ENCODE results near the gene TP53BP1. TPM values are rescaled to one million over a fixed set of nuclear protein-coding genes. Genes with fewer than 3 reads are reported as not detected.
"Not testable (repeated sequence)": the region's sequence is repeated elsewhere in the genome, so short reads cannot be mapped to it uniquely, and the experiment has no call there.

The TP53BP1 gene, protein sequence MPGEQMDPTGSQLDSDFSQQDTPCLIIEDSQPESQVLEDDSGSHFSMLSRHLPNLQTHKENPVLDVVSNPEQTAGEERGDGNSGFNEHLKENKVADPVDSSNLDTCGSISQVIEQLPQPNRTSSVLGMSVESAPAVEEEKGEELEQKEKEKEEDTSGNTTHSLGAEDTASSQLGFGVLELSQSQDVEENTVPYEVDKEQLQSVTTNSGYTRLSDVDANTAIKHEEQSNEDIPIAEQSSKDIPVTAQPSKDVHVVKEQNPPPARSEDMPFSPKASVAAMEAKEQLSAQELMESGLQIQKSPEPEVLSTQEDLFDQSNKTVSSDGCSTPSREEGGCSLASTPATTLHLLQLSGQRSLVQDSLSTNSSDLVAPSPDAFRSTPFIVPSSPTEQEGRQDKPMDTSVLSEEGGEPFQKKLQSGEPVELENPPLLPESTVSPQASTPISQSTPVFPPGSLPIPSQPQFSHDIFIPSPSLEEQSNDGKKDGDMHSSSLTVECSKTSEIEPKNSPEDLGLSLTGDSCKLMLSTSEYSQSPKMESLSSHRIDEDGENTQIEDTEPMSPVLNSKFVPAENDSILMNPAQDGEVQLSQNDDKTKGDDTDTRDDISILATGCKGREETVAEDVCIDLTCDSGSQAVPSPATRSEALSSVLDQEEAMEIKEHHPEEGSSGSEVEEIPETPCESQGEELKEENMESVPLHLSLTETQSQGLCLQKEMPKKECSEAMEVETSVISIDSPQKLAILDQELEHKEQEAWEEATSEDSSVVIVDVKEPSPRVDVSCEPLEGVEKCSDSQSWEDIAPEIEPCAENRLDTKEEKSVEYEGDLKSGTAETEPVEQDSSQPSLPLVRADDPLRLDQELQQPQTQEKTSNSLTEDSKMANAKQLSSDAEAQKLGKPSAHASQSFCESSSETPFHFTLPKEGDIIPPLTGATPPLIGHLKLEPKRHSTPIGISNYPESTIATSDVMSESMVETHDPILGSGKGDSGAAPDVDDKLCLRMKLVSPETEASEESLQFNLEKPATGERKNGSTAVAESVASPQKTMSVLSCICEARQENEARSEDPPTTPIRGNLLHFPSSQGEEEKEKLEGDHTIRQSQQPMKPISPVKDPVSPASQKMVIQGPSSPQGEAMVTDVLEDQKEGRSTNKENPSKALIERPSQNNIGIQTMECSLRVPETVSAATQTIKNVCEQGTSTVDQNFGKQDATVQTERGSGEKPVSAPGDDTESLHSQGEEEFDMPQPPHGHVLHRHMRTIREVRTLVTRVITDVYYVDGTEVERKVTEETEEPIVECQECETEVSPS (N-terminal part only)
- total RNA-seq, result 44.1 and 46.1 TPM in 2 replicates

DNA sequence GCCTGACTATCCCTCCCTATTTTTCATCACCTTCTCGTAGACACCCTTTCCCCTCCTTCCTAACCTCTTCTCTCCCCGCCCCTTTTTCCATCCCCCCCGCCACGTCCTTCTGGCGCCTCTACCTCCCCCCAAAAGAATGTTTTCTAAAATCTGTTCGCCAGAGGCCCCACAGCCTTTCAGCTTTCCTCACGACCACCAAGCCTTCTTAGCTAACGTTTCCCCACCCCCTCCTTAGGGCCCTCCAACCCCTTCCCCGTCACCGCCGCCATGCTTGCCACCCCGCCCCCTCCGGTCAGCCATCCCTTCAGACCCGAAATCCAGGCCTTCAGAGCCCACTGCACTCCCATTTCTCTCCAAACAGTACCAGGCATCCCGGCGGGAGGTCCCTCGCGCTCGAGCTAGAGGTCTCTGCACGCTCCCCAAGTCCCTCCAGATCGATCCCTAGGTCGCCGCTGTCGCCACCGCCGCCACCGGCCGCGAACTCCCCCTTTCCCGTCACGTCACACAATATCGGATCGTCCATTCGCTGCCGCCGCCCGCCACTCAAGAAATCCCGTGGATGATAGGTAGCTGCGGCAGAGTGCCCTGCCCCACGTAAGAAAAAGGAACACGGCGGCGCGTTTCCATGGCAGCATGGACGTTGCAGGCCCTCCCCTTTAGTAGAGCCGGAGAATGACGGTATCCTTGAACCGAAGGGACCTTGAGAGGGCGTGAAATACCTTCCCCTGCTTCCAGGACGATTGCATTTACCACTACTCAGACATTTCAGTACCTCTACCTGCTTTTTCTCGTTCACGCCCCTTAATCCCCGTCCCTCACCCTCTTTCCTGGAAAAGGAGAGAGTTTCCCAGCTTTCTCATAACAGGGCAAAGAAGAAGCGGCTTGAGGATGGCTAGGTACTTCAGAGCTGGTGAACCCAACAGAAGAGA is at the start of gene TP53BP1:
Gene TP53BP1, minus strand, starts transcription at position 484 of the 929 bp plus-strand sequence. Its CDS starts 113 bp downstream, at position 371.
- H3K4me1 Mint-ChIP-seq (ENCODE audit: low read depth), result peaks cover 26% of the 10 kb centered on the region
- peak; percentile 93 for DNase-seq (ENCODE audit: low spot score)
- peaks cover 17% of the 10 kb centered on the region for H3K36me3 Mint-ChIP-seq (ENCODE audit: low read depth)
- H3K27ac Mint-ChIP-seq, result peak within 1 kb of the TSS; percentile 97
- H3K4me3 Mint-ChIP-seq, result peak within 1 kb of the TSS; percentile 93
- no peaks in the 10 kb centered on the region for H3K27me3 Mint-ChIP-seq (ENCODE audit: insufficient read depth)
- intact Hi-C loops (cut with micrococcal nuclease), result loop anchor here (1.0 to 5.0 kb wide), 5 partner anchors 17 to 306 kb away; partner anchors contain the start of genes CCNDBP1, TUBGCP4 and ZSCAN29
- no peaks in the 10 kb centered on the region for H3K9me3 Mint-ChIP-seq

DNA sequence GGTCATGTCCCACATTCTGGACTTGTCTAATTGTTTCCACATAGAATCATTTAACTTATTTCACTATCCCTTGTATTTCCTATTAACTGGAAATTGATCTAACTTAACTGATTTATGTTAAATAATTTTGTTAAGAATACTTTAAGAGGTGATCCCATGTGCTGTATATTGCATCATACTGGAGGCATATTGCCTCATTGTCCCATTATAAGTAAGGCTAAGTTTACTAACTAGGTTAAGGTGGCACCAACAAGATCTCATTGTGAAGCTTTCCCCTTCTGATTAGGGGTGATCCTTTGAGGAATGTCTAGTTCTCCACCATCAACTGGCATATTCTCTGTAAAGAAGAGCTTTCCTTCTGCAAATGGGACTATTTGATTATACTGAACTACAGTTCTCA is 48.8 kb upstream of the TP53BP1 start:
- Mint-ChIP-seq H3K4me1 (ENCODE audit: low read depth) (peaks cover 6% of the 10 kb centered on the region), H3K4me3 (no peak overlapping the region), H3K9me3 (no peaks in the 10 kb centered on the region), H3K27me3 (ENCODE audit: insufficient read depth) (no peaks in the 10 kb centered on the region), H3K27ac (peak overlapping the region; percentile 52), H3K36me3 (ENCODE audit: low read depth) (no peaks in the 10 kb centered on the region)
- no peak for DNase-seq (ENCODE audit: low spot score)
- intact Hi-C loops (cut with micrococcal nuclease), result no loop called here

DNA sequence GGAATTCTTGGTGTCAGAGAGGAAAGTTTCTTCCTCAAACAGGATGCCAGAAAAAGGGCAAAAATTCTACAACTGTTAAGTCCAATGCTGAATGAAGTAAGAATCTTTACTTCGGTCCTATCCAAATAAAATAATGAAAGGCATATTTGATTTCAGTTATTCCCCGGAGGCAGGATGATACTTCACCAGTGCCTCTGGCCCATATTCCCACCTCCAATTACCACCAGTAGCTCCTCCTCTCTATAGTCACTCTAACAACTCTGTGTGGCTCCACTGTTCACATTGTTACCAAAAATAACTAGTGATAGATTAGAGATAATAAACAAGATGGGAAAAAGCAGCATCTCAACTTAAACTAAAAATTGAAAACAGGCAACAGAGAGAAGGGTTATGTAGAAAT is 45.1 kb upstream of the TP53BP1 start:
- Mint-ChIP-seq H3K4me1 (ENCODE audit: low read depth) (peaks cover 6% of the 10 kb centered on the region), H3K4me3 (no peak overlapping the region), H3K9me3 (no peaks in the 10 kb centered on the region), H3K27ac (no peak overlapping the region), H3K27me3 (ENCODE audit: insufficient read depth) (no peaks in the 10 kb centered on the region), H3K36me3 (ENCODE audit: low read depth) (no peaks in the 10 kb centered on the region)
- DNase-seq (ENCODE audit: low spot score), result no peak
- intact Hi-C loops (cut with micrococcal nuclease), result no loop called here

DNA sequence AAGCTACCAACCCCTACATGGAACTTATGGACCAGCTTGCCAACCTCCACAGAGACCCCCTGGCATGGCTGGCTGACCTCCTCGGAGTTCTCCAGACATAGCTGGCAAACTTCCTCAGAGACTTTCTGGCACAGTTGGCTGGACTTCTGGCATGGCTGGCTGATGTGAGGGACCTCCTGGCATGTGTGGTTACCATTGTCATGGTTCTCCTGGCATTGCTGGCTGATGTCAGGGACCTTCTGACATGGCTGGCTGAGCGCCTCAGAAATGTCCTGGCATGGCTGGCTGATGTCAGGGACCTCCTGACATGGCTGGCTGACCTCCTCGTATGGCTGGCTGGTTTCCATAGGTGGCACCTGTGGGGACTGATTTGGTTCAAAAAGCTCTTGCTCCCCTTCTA is 41.9 kb upstream of the TP53BP1 start:
- Mint-ChIP-seq H3K4me3 (no peak overlapping the region), H3K27ac (no peak overlapping the region), H3K27me3 (ENCODE audit: insufficient read depth) (no peaks in the 10 kb centered on the region), H3K4me1 (ENCODE audit: low read depth) (no peaks in the 10 kb centered on the region), H3K9me3 (no peaks in the 10 kb centered on the region), H3K36me3 (ENCODE audit: low read depth) (peaks cover 2% of the 10 kb centered on the region)
- no peak for DNase-seq (ENCODE audit: low spot score)
- intact Hi-C loops (cut with micrococcal nuclease), result no loop called here

DNA sequence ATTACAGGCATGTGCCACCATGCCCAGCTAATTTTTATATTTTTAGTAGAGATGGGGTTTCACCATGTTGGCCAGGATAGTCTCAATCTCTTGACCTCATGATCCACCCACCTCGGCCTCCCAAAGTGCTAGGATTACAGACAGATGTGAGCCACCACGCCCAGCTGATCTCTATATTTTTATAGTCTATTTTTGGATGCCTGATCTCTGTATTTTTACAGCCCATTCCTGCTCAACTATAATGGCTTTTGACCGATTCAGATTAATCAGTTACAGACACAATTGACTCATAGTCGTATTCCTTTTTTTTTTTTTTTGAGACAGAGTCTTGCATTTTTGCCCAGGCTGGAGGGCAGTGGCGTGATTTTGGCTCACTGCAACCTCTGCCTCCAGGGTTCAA is 39.9 kb upstream of the TP53BP1 start:
- H3K4me1 Mint-ChIP-seq (ENCODE audit: low read depth); H3K36me3 Mint-ChIP-seq (ENCODE audit: low read depth); H3K9me3 Mint-ChIP-seq; intact Hi-C loops (cut with micrococcal nuclease); H3K27me3 Mint-ChIP-seq (ENCODE audit: insufficient read depth); DNase-seq (ENCODE audit: low spot score); H3K27ac Mint-ChIP-seq; H3K4me3 Mint-ChIP-seq: not testable (repeated sequence)

DNA sequence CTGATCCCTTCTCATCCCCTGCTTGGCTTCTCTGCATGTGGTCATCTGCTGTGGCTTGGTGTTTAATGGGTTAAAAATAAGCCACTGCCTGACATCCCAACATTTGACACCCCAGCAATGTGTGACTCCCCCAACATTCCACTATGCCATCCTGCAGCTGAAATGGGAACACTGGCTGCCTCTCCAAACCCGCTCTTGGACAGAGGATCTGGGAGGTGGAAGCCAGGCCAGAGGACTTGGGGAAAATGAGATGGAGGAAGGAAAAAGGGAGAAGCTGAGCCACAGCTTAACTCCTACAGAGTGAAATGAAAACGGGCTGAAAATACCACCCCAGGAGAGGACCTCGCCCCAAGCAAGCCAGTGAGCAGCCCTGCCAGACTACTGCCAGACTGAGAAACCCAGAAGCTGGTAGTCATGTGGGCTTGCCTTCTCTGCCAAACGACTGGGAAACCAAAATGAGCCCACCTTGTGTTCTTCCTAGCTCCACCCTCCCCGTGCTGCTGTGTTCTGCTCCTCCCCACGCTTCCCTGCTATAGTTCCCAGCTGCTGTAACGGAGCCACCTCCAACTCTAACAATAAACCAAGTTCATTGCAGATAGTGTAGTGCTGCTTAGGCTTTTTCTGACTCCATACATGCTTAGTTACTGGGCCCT is 38.2 kb upstream of the TP53BP1 start:
- no peak overlapping the region for H3K4me3 Mint-ChIP-seq
- DNase-seq (ENCODE audit: low spot score), result no peak
- no peaks in the 10 kb centered on the region for H3K9me3 Mint-ChIP-seq
- H3K36me3 Mint-ChIP-seq (ENCODE audit: low read depth), result peaks cover 5% of the 10 kb centered on the region
- H3K27ac Mint-ChIP-seq, result no peak overlapping the region
- H3K4me1 Mint-ChIP-seq (ENCODE audit: low read depth), result peaks cover 4% of the 10 kb centered on the region
- H3K27me3 Mint-ChIP-seq (ENCODE audit: insufficient read depth), result peaks cover 2% of the 10 kb centered on the region
- intact Hi-C loops (cut with micrococcal nuclease), result no loop called here

DNA sequence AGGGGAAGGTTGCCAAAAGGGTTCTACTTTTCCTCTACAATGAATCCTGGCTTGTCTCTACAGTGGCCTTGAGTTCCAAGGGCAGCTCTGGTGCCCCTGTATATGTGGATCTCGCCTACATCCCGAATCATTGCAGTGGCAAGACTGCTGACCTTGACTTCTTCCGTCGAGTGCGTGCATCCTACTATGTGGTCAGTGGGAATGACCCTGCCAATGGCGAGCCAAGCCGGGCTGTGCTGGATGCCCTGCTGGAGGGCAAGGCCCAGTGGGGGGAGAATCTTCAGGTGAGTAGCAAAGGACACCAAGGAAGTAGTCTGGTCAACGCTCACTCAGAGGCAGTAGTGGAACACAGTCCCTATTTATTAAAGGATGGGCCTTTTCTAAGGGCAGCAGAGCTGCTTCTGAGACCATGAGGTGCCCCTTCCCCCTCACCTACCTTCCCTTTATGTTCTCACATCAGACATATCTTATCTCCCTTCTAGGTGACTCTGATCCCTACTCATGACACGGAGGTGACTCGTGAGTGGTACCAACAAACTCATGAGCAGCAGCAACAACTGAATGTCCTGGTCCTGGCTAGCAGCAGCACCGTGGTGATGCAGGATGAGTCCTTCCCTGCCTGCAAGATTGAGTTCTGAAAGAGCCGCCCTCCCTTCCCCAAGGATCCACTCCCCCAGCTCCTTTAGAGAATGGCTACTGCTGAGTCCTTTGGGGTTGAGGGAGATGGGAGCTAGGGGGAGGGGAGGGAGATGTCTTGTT is 36.8 kb upstream of the TP53BP1 start:
- Mint-ChIP-seq H3K9me3 (no peaks in the 10 kb centered on the region), H3K4me3 (no peak overlapping the region), H3K4me1 (ENCODE audit: low read depth) (peaks cover 17% of the 10 kb centered on the region), H3K36me3 (ENCODE audit: low read depth) (peaks cover 5% of the 10 kb centered on the region), H3K27me3 (ENCODE audit: insufficient read depth) (peaks cover 2% of the 10 kb centered on the region), H3K27ac (no peak overlapping the region)
- intact Hi-C loops (cut with micrococcal nuclease), result no loop called here
- no peak for DNase-seq (ENCODE audit: low spot score)

DNA sequence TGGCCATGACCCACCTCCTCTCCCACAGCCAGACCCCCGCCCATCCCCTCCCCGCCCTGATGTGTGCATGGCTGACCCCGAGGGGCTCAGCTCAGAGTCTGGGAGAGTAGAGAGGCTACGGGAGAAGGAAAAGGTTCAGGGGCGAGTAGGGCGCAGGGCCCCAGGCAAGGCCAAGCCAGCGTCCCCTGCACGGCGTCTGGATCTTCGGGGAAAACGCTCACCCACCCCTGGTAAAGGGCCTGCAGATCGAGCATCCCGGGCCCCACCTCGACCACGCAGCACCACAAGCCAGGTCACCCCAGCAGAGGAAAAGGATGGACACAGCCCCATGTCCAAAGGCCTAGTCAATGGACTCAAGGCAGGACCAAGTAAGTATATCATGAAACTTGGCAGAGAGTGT is 36.2 kb upstream of the TP53BP1 start:
- DNase-seq (ENCODE audit: low spot score), result no peak
- Mint-ChIP-seq H3K9me3 (no peaks in the 10 kb centered on the region), H3K27ac (no peak overlapping the region), H3K4me3 (no peak overlapping the region), H3K27me3 (ENCODE audit: insufficient read depth) (peaks cover 2% of the 10 kb centered on the region), H3K4me1 (ENCODE audit: low read depth) (peaks cover 18% of the 10 kb centered on the region), H3K36me3 (ENCODE audit: low read depth) (peaks cover 5% of the 10 kb centered on the region)
- intact Hi-C loops (cut with micrococcal nuclease), result no loop called here

DNA sequence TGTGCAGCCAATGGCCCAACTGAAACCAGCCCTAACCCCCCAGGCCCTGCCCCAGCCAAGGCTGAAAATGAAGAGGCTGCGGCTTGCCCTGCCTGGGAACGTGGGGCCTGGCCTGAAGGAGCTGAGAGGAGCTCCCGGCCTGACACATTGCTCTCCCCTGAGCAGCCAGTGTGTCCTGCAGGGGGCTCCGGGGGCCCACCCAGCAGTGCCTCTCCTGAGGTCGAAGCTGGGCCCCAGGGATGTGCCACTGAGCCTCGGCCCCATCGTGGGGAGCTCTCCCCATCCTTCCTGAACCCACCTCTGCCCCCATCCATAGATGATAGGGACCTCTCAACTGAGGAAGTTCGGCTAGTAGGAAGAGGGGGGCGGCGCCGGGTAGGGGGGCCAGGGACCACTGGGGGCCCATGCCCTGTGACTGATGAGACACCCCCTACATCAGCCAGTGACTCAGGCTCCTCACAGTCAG is 35.6 kb upstream of the TP53BP1 start:
- Mint-ChIP-seq H3K9me3 (no peaks in the 10 kb centered on the region), H3K36me3 (ENCODE audit: low read depth) (peaks cover 5% of the 10 kb centered on the region), H3K4me1 (ENCODE audit: low read depth) (peaks cover 18% of the 10 kb centered on the region), H3K27ac (no peak overlapping the region), H3K27me3 (ENCODE audit: insufficient read depth) (peaks cover 2% of the 10 kb centered on the region), H3K4me3 (no peak overlapping the region)
- intact Hi-C loops (cut with micrococcal nuclease), result no loop called here
- DNase-seq (ENCODE audit: low spot score), result no peak

DNA sequence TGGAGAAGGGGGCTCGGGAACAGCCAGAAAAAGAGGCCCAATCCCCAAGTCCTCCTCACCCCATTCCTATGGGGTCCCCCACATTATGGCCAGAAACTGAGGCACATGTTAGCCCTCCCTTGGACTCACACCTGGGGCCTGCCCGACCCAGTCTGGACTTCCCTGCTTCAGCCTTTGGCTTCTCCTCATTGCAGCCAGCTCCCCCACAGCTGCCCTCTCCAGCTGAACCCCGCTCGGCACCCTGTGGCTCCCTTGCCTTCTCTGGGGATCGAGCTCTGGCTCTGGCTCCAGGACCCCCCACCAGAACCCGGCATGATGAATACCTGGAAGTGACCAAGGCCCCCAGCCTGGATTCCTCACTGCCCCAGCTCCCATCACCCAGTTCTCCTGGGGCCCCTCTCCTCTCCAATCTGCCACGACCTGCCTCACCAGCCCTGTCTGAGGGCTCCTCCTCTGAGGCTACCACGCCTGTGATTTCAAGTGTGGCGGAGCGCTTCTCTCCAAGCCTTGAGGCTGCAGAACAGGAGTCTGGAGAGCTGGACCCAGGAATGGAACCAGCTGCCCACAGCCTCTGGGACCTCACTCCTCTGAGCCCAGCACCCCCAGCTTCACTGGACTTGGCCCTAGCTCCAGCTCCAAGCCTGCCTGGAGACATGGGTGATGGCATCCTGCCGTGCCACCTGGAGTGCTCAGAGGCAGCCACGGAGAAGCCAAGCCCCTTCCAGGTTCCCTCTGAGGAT is 35.0 kb upstream of the TP53BP1 start:
- intact Hi-C loops (cut with micrococcal nuclease), result no loop called here
- peaks cover 2% of the 10 kb centered on the region for H3K27me3 Mint-ChIP-seq (ENCODE audit: insufficient read depth)
- H3K27ac Mint-ChIP-seq, result no peak overlapping the region
- H3K9me3 Mint-ChIP-seq, result no peaks in the 10 kb centered on the region
- H3K4me3 Mint-ChIP-seq, result no peak overlapping the region
- H3K36me3 Mint-ChIP-seq (ENCODE audit: low read depth), result peaks cover 8% of the 10 kb centered on the region
- no peak for DNase-seq (ENCODE audit: low spot score)
- peaks cover 18% of the 10 kb centered on the region for H3K4me1 Mint-ChIP-seq (ENCODE audit: low read depth)

All from activated T-helper 1 cell treated with anti-CD3 and anti-CD28 coated beads, Interleukin-12 subunit alpha, Interleukin-12 subunit beta, Interleukin-2, Interleukin-4 antibody, amounts not matched to agents 30 ng/mL and 10 ng/mL and 1 ng/mL, durations not matched to agents 14 hours and 24 hours and 36 hours (primary cell).